ENCODE results near the gene RNF149. TPM values are rescaled to one million over a fixed set of nuclear protein-coding genes. Genes with fewer than 3 reads are reported as not detected.

Gene RNF149
- total RNA-seq, 1 experiment from 2014 or later = 40.2 TPM

DNA sequence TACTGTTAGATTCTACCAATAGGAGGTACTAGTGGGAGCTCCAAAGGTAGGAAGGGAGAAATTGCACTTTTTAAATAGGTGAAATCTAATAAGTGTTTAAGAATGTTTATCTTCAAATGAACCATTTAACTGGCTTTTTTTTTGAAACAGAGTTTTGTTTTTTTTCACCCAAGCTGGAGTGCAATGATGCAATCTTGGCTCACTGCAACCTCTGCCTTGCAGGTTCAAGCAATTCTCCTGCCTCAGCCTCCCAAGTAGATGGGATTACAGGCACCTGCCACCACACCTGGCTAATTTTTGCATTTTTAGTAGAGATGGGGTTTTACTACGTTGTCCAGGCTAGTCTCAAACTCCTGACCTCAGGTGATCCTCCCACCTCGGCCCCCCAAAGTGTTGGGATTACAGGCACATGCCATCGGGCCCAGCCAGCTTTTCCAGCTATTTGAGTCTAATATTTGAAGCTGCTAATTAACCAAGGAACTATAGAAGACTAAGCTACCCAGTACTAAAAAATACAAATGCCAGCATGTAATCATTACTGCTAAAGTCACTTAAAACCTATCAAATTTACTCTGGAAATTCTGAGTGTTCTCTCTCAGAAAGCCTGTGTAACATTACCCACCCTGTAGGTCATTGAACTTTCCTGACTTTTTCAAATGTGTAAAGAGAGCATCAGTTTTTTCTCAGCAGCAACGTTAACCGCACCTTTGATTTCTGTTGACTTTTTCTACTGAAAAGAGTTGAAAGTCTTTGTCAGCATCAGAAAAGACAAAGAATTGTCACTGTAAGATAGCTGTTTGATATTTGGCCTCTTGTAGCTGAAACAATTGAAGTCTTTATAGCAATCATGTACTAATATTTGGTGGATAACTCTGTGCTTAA is 24.6 kb upstream of the RNF149 start:
- no peak for DNase-seq (ENCODE audit: low read depth, low spot score)
- RAD21 ChIA-PET (ENCODE audit: low non-redundant PET in 1 of 2, low total read pairs in 2 of 2, uncharacterized antibody in 2 of 2, unreplicated experiment in 2 of 2) = no interaction called here
- TF ChIP-seq POLR2A (IDR thresholded peaks at IDR 0.05; ENCODE audit: borderline replicate concordance, extremely low read depth, insufficient read depth, insufficient read length) (no peak), RAD21 (IDR thresholded peaks at IDR 0.05; ENCODE audit: low read depth) (no peak), EGR1 (IDR thresholded peaks at IDR 0.05; ENCODE audit: low read depth) (no peak)
- TF ChIP-seq, protein P1, sequence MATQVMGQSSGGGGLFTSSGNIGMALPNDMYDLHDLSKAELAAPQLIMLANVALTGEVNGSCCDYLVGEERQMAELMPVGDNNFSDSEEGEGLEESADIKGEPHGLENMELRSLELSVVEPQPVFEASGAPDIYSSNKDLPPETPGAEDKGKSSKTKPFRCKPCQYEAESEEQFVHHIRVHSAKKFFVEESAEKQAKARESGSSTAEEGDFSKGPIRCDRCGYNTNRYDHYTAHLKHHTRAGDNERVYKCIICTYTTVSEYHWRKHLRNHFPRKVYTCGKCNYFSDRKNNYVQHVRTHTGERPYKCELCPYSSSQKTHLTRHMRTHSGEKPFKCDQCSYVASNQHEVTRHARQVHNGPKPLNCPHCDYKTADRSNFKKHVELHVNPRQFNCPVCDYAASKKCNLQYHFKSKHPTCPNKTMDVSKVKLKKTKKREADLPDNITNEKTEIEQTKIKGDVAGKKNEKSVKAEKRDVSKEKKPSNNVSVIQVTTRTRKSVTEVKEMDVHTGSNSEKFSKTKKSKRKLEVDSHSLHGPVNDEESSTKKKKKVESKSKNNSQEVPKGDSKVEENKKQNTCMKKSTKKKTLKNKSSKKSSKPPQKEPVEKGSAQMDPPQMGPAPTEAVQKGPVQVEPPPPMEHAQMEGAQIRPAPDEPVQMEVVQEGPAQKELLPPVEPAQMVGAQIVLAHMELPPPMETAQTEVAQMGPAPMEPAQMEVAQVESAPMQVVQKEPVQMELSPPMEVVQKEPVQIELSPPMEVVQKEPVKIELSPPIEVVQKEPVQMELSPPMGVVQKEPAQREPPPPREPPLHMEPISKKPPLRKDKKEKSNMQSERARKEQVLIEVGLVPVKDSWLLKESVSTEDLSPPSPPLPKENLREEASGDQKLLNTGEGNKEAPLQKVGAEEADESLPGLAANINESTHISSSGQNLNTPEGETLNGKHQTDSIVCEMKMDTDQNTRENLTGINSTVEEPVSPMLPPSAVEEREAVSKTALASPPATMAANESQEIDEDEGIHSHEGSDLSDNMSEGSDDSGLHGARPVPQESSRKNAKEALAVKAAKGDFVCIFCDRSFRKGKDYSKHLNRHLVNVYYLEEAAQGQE (IDR thresholded peaks at IDR 0.05; ENCODE audit: low read depth) = no peak
- TF ChIP-seq, protein P2, sequence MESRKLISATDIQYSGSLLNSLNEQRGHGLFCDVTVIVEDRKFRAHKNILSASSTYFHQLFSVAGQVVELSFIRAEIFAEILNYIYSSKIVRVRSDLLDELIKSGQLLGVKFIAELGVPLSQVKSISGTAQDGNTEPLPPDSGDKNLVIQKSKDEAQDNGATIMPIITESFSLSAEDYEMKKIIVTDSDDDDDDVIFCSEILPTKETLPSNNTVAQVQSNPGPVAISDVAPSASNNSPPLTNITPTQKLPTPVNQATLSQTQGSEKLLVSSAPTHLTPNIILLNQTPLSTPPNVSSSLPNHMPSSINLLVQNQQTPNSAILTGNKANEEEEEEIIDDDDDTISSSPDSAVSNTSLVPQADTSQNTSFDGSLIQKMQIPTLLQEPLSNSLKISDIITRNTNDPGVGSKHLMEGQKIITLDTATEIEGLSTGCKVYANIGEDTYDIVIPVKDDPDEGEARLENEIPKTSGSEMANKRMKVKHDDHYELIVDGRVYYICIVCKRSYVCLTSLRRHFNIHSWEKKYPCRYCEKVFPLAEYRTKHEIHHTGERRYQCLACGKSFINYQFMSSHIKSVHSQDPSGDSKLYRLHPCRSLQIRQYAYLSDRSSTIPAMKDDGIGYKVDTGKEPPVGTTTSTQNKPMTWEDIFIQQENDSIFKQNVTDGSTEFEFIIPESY (IDR thresholded peaks at IDR 0.05; ENCODE audit: extremely low read depth, insufficient replicate concordance, low read length) = no peak
- TF ChIP-seq, protein P3, sequence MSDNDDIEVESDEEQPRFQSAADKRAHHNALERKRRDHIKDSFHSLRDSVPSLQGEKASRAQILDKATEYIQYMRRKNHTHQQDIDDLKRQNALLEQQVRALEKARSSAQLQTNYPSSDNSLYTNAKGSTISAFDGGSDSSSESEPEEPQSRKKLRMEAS (IDR thresholded peaks at IDR 0.05) = no peak
- TF ChIP-seq, protein P4, sequence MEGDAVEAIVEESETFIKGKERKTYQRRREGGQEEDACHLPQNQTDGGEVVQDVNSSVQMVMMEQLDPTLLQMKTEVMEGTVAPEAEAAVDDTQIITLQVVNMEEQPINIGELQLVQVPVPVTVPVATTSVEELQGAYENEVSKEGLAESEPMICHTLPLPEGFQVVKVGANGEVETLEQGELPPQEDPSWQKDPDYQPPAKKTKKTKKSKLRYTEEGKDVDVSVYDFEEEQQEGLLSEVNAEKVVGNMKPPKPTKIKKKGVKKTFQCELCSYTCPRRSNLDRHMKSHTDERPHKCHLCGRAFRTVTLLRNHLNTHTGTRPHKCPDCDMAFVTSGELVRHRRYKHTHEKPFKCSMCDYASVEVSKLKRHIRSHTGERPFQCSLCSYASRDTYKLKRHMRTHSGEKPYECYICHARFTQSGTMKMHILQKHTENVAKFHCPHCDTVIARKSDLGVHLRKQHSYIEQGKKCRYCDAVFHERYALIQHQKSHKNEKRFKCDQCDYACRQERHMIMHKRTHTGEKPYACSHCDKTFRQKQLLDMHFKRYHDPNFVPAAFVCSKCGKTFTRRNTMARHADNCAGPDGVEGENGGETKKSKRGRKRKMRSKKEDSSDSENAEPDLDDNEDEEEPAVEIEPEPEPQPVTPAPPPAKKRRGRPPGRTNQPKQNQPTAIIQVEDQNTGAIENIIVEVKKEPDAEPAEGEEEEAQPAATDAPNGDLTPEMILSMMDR (IDR thresholded peaks at IDR 0.05 in 2 of 3, conservative IDR thresholded peaks at IDR 0.05 in 1 of 3; ENCODE audit: borderline replicate concordance in 1 of 3, insufficient read depth in 1 of 3, low read depth in 2 of 3, low read length in 2 of 3) = peak in 2 of 3 experiments; percentile 15 to 18; a peak in 1 of 6 replicates
- CTCF ChIA-PET = interaction anchor here (2.5 kb wide), 1 partner anchor 9 kb away, joined by 17 read pairs; no protein-coding TSS in a partner anchor
- Histone ChIP-seq H3K4me1 (ENCODE audit: control insufficient read depth in 1 of 2, insufficient read depth in 2 of 2, low read length in 2 of 2) (peaks cover 5 to 11% of the 10 kb centered on the region in 2 experiments; a peak in 3 of 4 replicates), H3K36me3 (ENCODE audit: control insufficient read depth in 1 of 2, insufficient read depth in 2 of 2, low read length in 2 of 2) (no peaks in the 10 kb centered on the region), H3K9ac (ENCODE audit: low read length) (no peak overlapping the region), H4K20me1 (ENCODE audit: insufficient read depth) (no peaks in the 10 kb centered on the region), H3K79me2 (ENCODE audit: insufficient read depth, low read length) (no peaks in the 10 kb centered on the region), H3K9me2 (ENCODE audit: insufficient read depth) (no peaks in the 10 kb centered on the region), H3K4me3 (replicated peaks in 1 of 2; ENCODE audit: low read depth in 1 of 2, low read length in 2 of 2) (no peak overlapping the region), H3K27me3 (ENCODE audit: insufficient read depth, low read length) (no peaks in the 10 kb centered on the region), H3K27ac (ENCODE audit: low read depth, low read length) (no peak overlapping the region), H3K9me3 (ENCODE audit: control insufficient read depth in 1 of 2, insufficient read depth in 1 of 2, low read depth in 1 of 2, low read length in 2 of 2) (no peaks in the 10 kb centered on the region), H3K4me2 (ENCODE audit: low read length) (no peak overlapping the region), H2AFZ (ENCODE audit: low read depth, low read length, poor library complexity, severe bottlenecking) (no peak overlapping the region)
- BruUV-seq (replicated peaks) = no TSS peak
- POLR2A ChIA-PET = no interaction called here
- ATAC-seq = no peak
- intact Hi-C loops (cut with micrococcal nuclease) = loop anchor here (10.0 kb wide), 1 partner anchor 1112 kb away; no protein-coding TSS in a partner anchor

Data from HCT116 (cell line).